DND-41 (cell line): ENCODE results near the gene CACNA1S.

Experiments used
- EZH2 ChIP-seq: IDR thresholded peaks from 3 replicates; pipeline ENCODE4 v1.6.1; 2012; ENCODE audit warnings: borderline replicate concordance, low read depth, mild to moderate bottlenecking, moderate library complexity, low read length, inconsistent platforms; ENCODE audit not compliant: severe bottlenecking
- TF ChIP-seq, protein P1 (sequence below): IDR thresholded peaks from 2 replicates; pipeline ENCODE4 v1.5.1; 2012; ENCODE audit warnings: borderline replicate concordance, low read length, moderate library complexity, mild to moderate bottlenecking; ENCODE audit not compliant: poor library complexity, severe bottlenecking; ENCODE audit errors: extremely low read depth

DNA sequence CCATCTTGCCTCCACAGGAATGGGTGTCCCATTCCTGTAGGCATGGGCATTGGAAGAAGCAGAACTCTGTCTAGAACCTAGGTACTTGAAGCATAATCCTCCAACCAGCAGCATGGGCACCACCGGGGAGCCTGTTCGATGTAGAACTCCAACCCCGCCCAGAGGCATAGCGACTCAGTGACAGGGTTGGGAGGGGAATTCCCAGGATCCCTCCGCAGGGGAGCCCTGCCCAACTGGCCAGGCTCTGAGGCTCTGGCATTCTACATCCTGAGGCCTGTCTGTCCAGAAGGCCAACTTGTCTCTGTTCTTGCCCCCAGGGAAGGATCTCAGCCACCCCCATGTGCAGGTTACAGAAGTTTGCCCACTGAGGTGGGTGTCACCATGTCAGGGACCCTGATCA, 38.2 kb downstream of the CACNA1S start:
- no peak for TF ChIP-seq EZH2
- TF ChIP-seq, protein P1, sequence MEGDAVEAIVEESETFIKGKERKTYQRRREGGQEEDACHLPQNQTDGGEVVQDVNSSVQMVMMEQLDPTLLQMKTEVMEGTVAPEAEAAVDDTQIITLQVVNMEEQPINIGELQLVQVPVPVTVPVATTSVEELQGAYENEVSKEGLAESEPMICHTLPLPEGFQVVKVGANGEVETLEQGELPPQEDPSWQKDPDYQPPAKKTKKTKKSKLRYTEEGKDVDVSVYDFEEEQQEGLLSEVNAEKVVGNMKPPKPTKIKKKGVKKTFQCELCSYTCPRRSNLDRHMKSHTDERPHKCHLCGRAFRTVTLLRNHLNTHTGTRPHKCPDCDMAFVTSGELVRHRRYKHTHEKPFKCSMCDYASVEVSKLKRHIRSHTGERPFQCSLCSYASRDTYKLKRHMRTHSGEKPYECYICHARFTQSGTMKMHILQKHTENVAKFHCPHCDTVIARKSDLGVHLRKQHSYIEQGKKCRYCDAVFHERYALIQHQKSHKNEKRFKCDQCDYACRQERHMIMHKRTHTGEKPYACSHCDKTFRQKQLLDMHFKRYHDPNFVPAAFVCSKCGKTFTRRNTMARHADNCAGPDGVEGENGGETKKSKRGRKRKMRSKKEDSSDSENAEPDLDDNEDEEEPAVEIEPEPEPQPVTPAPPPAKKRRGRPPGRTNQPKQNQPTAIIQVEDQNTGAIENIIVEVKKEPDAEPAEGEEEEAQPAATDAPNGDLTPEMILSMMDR, result no peak
